Prostate gland (tissue), 2 donors: Measurements from ENCODE around the gene ACTL10. TPM values are rescaled to one million over a fixed set of nuclear protein-coding genes. Genes with fewer than 3 reads are reported as not detected.
"Not testable (repeated sequence)": the region's sequence is repeated elsewhere in the genome, so short reads cannot be mapped to it uniquely, and the experiment has no call there.

Source experiments
- DNase-seq: peaks from one replicate; pipeline ENCODE4 v3.0.0-alpha.2; 2019; ENCODE audit warnings: low spot score
- H3K27ac ChIP-seq, 2 donors: fragments of 200-600 bp; sonication (generic); 2 replicates each; pipeline ENCODE4 v1.5.1; 2017 to 2019
- H3K27me3 ChIP-seq: fragments of 200-600 bp; sonication (generic); replicated peaks from 2 replicates; pipeline ENCODE4 v1.5.1; 2019; ENCODE audit not compliant: insufficient read depth
- H3K36me3 ChIP-seq, 2 donors: fragments of 200-600 bp; sonication (generic); 1 replicate in 1 of 2; 2 replicates in 1 of 2; pipeline versions ENCODE4 v1.5.1 to v1.8.1; 2017 to 2019
- H3K4me1 ChIP-seq: fragments of 200-600 bp; sonication (generic); replicated peaks from 2 replicates; pipeline ENCODE4 v1.5.1; 2019
- H3K4me3 ChIP-seq, 2 donors: fragments of 200-600 bp; sonication (generic); 2 replicates each; pipeline ENCODE4 v1.5.1; 2017 to 2019
- H3K9me3 ChIP-seq: fragments of 200-600 bp; sonication (generic); 2 replicates; pipeline ENCODE4 v1.5.1; 2017
- CTCF ChIP-seq, 4 experiments: fragments of 200-600 bp in 2 of 4; fragments of 450-650 bp in 2 of 4; sonication (generic) in 2 of 4; IDR thresholded peaks; 1 replicate in 3 of 4; 2 replicates in 1 of 4; pipeline ENCODE4 v1.5.1; 2016 to 2019; ENCODE audit warnings: antibody characterized with exemption in 4 of 4, mild to moderate bottlenecking in 2 of 4, moderate library complexity in 2 of 4
- POLR2A ChIP-seq: fragments of 450-650 bp; IDR thresholded peaks from one replicate; pipeline ENCODE4 v1.6.1; 2016; ENCODE audit warnings: antibody characterized with exemption, mild to moderate bottlenecking
- POLR2AphosphoS5 ChIP-seq: sonication (generic); formaldehyde crosslinking; IDR thresholded peaks from one replicate; pipeline ENCODE4 v1.6.1; 2017; ENCODE audit warnings: antibody characterized with exemption
- WGBS: methylation state at CpG from one replicate; pipeline ENCODE4 v1.1.5; 2018; 5-methylcytosine and 5-hydroxymethylcytosine counted together
- intact Hi-C: fragments of 100-400 bp; cut with DNase I; formaldehyde crosslinking; loops from one replicate; pipeline ENCODE4 v1.14.2; 2022
- total RNA-seq, 2 donors: library from RNA; depleted of rRNA; stranded (reverse); fragments of >200 nt; gene quantifications; one replicate each; pipeline ENCODE4 v1.1.0, GENCODE V29; 2016

Gene ACTL10
- total RNA-seq, 2 donors from 2014 or later: 7.9 to 8.5 TPM

DNA sequence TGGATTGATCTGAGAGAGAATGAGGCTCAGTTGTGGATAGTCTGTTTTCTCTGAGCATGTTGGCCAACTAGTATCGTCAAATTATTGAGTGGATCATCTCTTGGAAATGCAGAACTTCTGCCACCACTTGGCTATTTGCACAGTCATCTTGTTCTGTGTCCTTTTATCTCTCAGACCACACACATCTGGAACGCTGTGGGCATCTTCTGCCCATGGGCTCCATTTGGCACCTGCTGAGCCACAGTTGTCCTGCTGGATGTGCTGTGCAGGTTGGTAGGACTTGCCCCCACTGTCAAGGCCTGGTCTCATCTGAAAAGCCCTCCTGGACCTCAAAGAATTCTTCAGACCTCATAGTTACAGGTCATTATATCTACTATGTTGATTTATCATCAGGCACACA is 21.3 kb upstream of the ACTL10 start:
- no peak for DNase-seq
- 38% methylated on average over 2 of the region's 2 CpGs for WGBS
- peaks cover 0 to 7% of the 10 kb centered on the region in 2 donors for H3K36me3 ChIP-seq

DNA sequence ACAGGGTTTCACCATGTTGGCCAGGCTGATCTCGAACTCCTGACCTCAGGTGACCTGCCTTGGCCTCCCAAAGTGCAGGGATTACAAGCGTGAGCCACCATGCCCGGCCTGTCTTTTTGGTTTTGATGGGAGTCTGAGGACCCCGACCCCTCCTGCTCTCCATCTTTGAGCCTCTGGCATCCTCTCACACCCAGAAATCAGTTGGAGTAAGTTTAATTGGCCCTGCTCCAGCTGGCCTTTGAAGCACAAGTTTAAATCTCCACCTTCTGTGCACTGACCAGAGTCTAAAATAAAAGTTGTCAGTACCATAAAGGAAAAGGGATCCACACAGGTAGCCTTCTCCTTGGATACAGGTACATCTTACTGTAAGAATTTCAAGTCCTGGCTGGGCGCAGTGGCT is 20.6 kb upstream of the ACTL10 start:
- no peak overlapping the region for H3K4me3 ChIP-seq
- H3K27ac ChIP-seq: peak overlapping the region; percentile 79 to 87
- peaks cover 52% of the 10 kb centered on the region for H3K4me1 ChIP-seq
- intact Hi-C loops: no loop called here
- WGBS: 94% methylated on average over 5 of the region's 5 CpGs
- peaks cover 0 to 7% of the 10 kb centered on the region in 2 donors for H3K36me3 ChIP-seq
- no peak for DNase-seq
- no peaks in the 10 kb centered on the region for H3K27me3 ChIP-seq
- no peaks in the 10 kb centered on the region for H3K9me3 ChIP-seq
- no peak for TF ChIP-seq POLR2A
- TF ChIP-seq POLR2AphosphoS5: no peak
- no peak for TF ChIP-seq CTCF (IDR thresholded peaks at IDR 0.05)

More for the DNA sequence above, 21.3 kb upstream of the ACTL10 start:
- intact Hi-C loops: no loop called here
- TF ChIP-seq POLR2AphosphoS5 (no peak), POLR2A (no peak), CTCF (IDR thresholded peaks at IDR 0.05) (no peak)
- Histone ChIP-seq H3K4me1 (peaks cover 46% of the 10 kb centered on the region), H3K9me3 (no peaks in the 10 kb centered on the region), H3K27ac (peak overlapping the region; percentile 79 to 87), H3K27me3 (no peaks in the 10 kb centered on the region), H3K4me3 (no peak overlapping the region)

GRCh38 chr20:33646959-33647602 is 19.7 kb upstream of the ACTL10 start:
- DNase-seq, H3K9me3 ChIP-seq, H3K27me3 ChIP-seq, intact Hi-C loops, H3K36me3 ChIP-seq: not testable (repeated sequence)
- peaks cover 60% of the 10 kb centered on the region for H3K4me1 ChIP-seq
- H3K27ac ChIP-seq: peak overlapping the region; percentile 79 to 87
- 49% methylated on average over 14 of the region's 14 CpGs for WGBS
- peak overlapping the region in 1 of 2 donors; percentile 16 for H3K4me3 ChIP-seq

DNA sequence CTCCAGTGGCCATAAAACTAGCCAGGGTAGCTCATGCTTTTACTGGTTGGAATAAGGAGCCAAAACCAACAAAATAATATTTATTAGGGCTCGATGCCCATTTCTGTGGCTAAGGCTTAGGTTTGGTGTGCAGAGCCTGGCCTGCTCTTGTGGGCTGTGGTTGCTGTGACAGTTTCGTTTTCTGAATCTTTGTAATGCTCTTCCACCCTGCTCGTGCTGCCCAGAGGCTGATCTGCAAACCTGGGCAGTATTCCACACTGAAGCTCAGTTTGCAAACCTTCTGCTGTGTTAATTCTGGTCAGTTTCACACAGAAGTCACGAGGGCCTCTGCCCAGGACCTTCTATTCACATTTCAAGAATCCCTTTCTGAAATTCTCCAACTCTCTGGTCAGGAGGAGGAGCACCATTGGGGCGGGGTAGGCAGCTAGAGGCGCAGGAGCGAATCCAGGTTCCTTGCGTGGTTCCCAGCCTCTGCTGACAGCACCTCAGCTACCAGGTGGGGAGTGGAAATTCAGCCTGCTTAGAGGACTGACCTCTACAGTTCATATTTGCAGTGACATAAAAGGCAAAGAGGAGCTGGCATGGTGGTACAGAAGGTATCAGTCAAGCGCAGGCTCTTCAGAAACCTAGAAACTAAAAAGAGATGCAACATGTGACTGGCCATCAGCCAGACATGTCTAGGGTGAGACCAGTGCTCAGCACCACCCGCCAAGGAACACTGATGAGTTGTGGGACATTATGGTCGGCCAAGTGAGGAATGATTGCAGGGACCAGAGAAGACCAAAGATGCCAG is 18.9 kb upstream of the ACTL10 start:
- peak overlapping the region; percentile 79 to 87 for H3K27ac ChIP-seq
- H3K9me3 ChIP-seq: no peaks in the 10 kb centered on the region
- peak; percentile 78 for DNase-seq
- TF ChIP-seq CTCF (IDR thresholded peaks at IDR 0.05) (peak in 1 of 4 experiments; percentile 4), POLR2A (no peak), POLR2AphosphoS5 (peak; percentile 88)
- H3K27me3 ChIP-seq: no peaks in the 10 kb centered on the region
- peaks cover 0 to 7% of the 10 kb centered on the region in 2 donors for H3K36me3 ChIP-seq
- H3K4me1 ChIP-seq: peaks cover 60% of the 10 kb centered on the region
- H3K4me3 ChIP-seq: peak overlapping the region; percentile 2 to 16
- intact Hi-C loops: no loop called here
- 24% methylated on average over 11 of the region's 11 CpGs for WGBS

- Histone ChIP-seq H3K4me1 (peaks cover 60% of the 10 kb centered on the region), H3K27ac (peak overlapping the region; percentile 79 to 87), H3K27me3 (no peaks in the 10 kb centered on the region), H3K4me3 (peak overlapping the region in 1 of 2 donors; percentile 16), H3K36me3 (peaks cover 0 to 7% of the 10 kb centered on the region in 2 donors), H3K9me3 (no peaks in the 10 kb centered on the region)
- DNase-seq: no peak
- intact Hi-C loops: no loop called here
- WGBS: 54% methylated on average over 14 of the region's 14 CpGs
- no peak for TF ChIP-seq POLR2AphosphoS5
- TF ChIP-seq POLR2A: no peak
- TF ChIP-seq CTCF (IDR thresholded peaks at IDR 0.05): no peak
Observed at GRCh38 chr20:33648396-33649004, 18.2 kb upstream of the ACTL10 start.
